GM19397 (cell line): ENCODE data around the gene AXIN2.
A peak's percentile ranks its signal among the peaks of the same experiment; 100 is the strongest.

Experiments
- ATAC-seq: cut with Tn5 transposase; IDR thresholded peaks from one replicate; pipeline ENCODE4 v1.9.1; 2021; ENCODE audit warnings: mild to moderate bottlenecking, moderate library complexity; ENCODE audit not compliant: unreplicated experiment

AXIN2 gene

GRCh38 chr17:65583921-65584603, 22.6 kb upstream of the AXIN2 start:
- ATAC-seq: no peak

- no peak for ATAC-seq
Measured at GRCh38 chr17:65576939-65577338, 15.5 kb upstream of the AXIN2 start.

GRCh38 chr17:65573282-65573602, 11.8 kb upstream of the AXIN2 start:
- ATAC-seq: no peak

GRCh38 chr17:65572581-65573281, 11.3 kb upstream of the AXIN2 start:
- ATAC-seq: no peak

- ATAC-seq: no peak
Measured at GRCh38 chr17:65572186-65572580, 10.7 kb upstream of the AXIN2 start.

GRCh38 chr17:65568918-65569317, 7.5 kb upstream of the AXIN2 start:
- no peak for ATAC-seq

- ATAC-seq: no peak
Measured at GRCh38 chr17:65567566-65567965, 6.1 kb upstream of the AXIN2 start.

- no peak for ATAC-seq
Measured at GRCh38 chr17:65565559-65565958, 4.1 kb upstream of the AXIN2 start.

- no peak for ATAC-seq
Measured at GRCh38 chr17:65564793-65565192, 3.3 kb upstream of the AXIN2 start.

- no peak for ATAC-seq
Measured at GRCh38 chr17:65562206-65562531, 721 bp upstream of the AXIN2 start.

- peak; percentile 27 for ATAC-seq
Measured at GRCh38 chr17:65560628-65561451, 608 bp downstream of the AXIN2 start.

- no peak for ATAC-seq
Measured at GRCh38 chr17:65559804-65560627, 1.4 kb downstream of the AXIN2 start.

- ATAC-seq: no peak
Measured at GRCh38 chr17:65559461-65559803, 2.0 kb downstream of the AXIN2 start.

- ATAC-seq: no peak
Measured at GRCh38 chr17:65558683-65559460, 2.6 kb downstream of the AXIN2 start.

GRCh38 chr17:65558311-65558682, 3.2 kb downstream of the AXIN2 start:
- no peak for ATAC-seq

GRCh38 chr17:65557349-65558310, 3.8 kb downstream of the AXIN2 start:
- no peak for ATAC-seq

- ATAC-seq: no peak
Measured at GRCh38 chr17:65556910-65557348, 4.5 kb downstream of the AXIN2 start.

- ATAC-seq: no peak
Measured at GRCh38 chr17:65556014-65556909, 5.2 kb downstream of the AXIN2 start.
